Glutamatergic neuron (in vitro differentiated cells): ENCODE results near the gene FCN3. TPM values are rescaled to one million over a fixed set of nuclear protein-coding genes. Genes with fewer than 3 reads are reported as not detected.

ENCODE experiments used
- DNase-seq: peaks from one replicate; pipeline ENCODE4 v3.0.0; 2022
- H3K27ac Mint-ChIP-seq: one replicate; pipeline ENCODE4 v1.8.0; 2020; ENCODE audit warnings: mild to moderate bottlenecking, mixed read lengths, inconsistent platforms; ENCODE audit not compliant: unreplicated experiment
- H3K27me3 Mint-ChIP-seq: one replicate; pipeline ENCODE4 v1.8.0; 2020; ENCODE audit warnings: mild to moderate bottlenecking, moderate library complexity, mixed read lengths, inconsistent platforms; ENCODE audit not compliant: unreplicated experiment
- H3K36me3 Mint-ChIP-seq: one replicate; pipeline ENCODE4 v1.8.0; 2020; ENCODE audit warnings: mild to moderate bottlenecking, mixed read lengths, inconsistent platforms; ENCODE audit not compliant: unreplicated experiment
- H3K4me1 Mint-ChIP-seq: one replicate; pipeline ENCODE4 v1.8.0; 2020; ENCODE audit warnings: mild to moderate bottlenecking, low read depth, mixed read lengths, inconsistent platforms; ENCODE audit not compliant: unreplicated experiment
- H3K4me3 Mint-ChIP-seq: one replicate; pipeline ENCODE4 v1.8.0; 2020; ENCODE audit warnings: mild to moderate bottlenecking, mixed read lengths, inconsistent platforms; ENCODE audit not compliant: unreplicated experiment
- H3K9me3 Mint-ChIP-seq: one replicate; pipeline ENCODE4 v1.8.0; 2020; ENCODE audit warnings: mild to moderate bottlenecking, moderate library complexity, mixed read lengths, inconsistent platforms; ENCODE audit not compliant: unreplicated experiment
- CTCF ChIP-seq: fragments of 200-600 bp; sonication (generic); IDR thresholded peaks from one replicate; pipeline ENCODE4 v1.5.0; 2021; ENCODE audit not compliant: partially characterized antibody, unreplicated experiment
- total RNA-seq: library from RNA; stranded (reverse); fragmentation: NEBNext Ultra II Directional; extraction: Animal tissue kit (Norgen Biotek cat#: 25700); gene quantifications from one replicate; pipeline ENCODE4 v1.2.1, GENCODE V29; 2021; ENCODE audit not compliant: unreplicated experiment

FCN3 gene
- total RNA-seq, 1 donor from 2014 or later = not detected

- Mint-ChIP-seq H3K27ac (no peak overlapping the region), H3K36me3 (no peaks in the 10 kb centered on the region), H3K27me3 (peaks cover 14% of the 10 kb centered on the region), H3K4me3 (no peak overlapping the region), H3K4me1 (peaks cover 18% of the 10 kb centered on the region), H3K9me3 (peaks cover 11% of the 10 kb centered on the region)
- no peak for DNase-seq
- TF ChIP-seq CTCF = no peak
Measured at GRCh38 chr1:27339213-27339612, 35.4 kb downstream of the FCN3 start.

GRCh38 chr1:27338751-27339150 is 35.9 kb downstream of the FCN3 start:
- no peak overlapping the region for H3K27ac Mint-ChIP-seq
- H3K4me3 Mint-ChIP-seq = no peak overlapping the region
- no peak for TF ChIP-seq CTCF
- H3K9me3 Mint-ChIP-seq = peaks cover 11% of the 10 kb centered on the region
- H3K36me3 Mint-ChIP-seq = no peaks in the 10 kb centered on the region
- DNase-seq = no peak
- peaks cover 14% of the 10 kb centered on the region for H3K27me3 Mint-ChIP-seq
- H3K4me1 Mint-ChIP-seq = peaks cover 18% of the 10 kb centered on the region

- Mint-ChIP-seq H3K27me3 (peaks cover 12% of the 10 kb centered on the region), H3K36me3 (no peaks in the 10 kb centered on the region), H3K4me3 (no peak overlapping the region), H3K4me1 (peaks cover 10% of the 10 kb centered on the region), H3K27ac (peak overlapping the region; percentile 62), H3K9me3 (peaks cover 8% of the 10 kb centered on the region)
- TF ChIP-seq CTCF = no peak
- DNase-seq = no peak
Measured at GRCh38 chr1:27336756-27337155, 37.9 kb downstream of the FCN3 start.

GRCh38 chr1:27335506-27336422 is 38.9 kb downstream of the FCN3 start:
- no peak for TF ChIP-seq CTCF
- Mint-ChIP-seq H3K9me3 (peaks cover 8% of the 10 kb centered on the region), H3K27ac (no peak overlapping the region), H3K36me3 (no peaks in the 10 kb centered on the region), H3K4me3 (no peak overlapping the region), H3K4me1 (peaks cover 10% of the 10 kb centered on the region), H3K27me3 (peaks cover 12% of the 10 kb centered on the region)
- DNase-seq = no peak

- Mint-ChIP-seq H3K27me3 (peaks cover 12% of the 10 kb centered on the region), H3K9me3 (peaks cover 8% of the 10 kb centered on the region), H3K27ac (no peak overlapping the region), H3K4me1 (peaks cover 9% of the 10 kb centered on the region), H3K36me3 (no peaks in the 10 kb centered on the region), H3K4me3 (no peak overlapping the region)
- no peak for DNase-seq
- TF ChIP-seq CTCF = no peak
Measured at GRCh38 chr1:27333717-27334279, 40.8 kb downstream of the FCN3 start.
